ENCODE results near the gene MFSD1. TPM values are rescaled to one million over a fixed set of nuclear protein-coding genes. Genes with fewer than 3 reads are reported as not detected.
A peak's percentile ranks its signal among the peaks of the same experiment; 100 is the strongest.

MFSD1 gene
- total and polyA plus RNA-seq, 7 experiments from 2014 or later, result 24.6 to 66.0 (median 41.1) TPM

- no peak overlapping the region for H3K4me3 Mint-ChIP-seq
- no peak overlapping the region for H3K27ac Mint-ChIP-seq
- H3K9me3 Mint-ChIP-seq, result no peaks in the 10 kb centered on the region
- no peaks in the 10 kb centered on the region for H3K9me3 ChIP-seq (ENCODE audit: control insufficient read depth in 2 of 3, low read length in 3 of 3)
- H3K27ac ChIP-seq (ENCODE audit: low read depth, low read length), result no peak overlapping the region
- no peaks in the 10 kb centered on the region for H3K4me1 Mint-ChIP-seq
- H3K4me3 ChIP-seq (ENCODE audit: low read length), result no peak overlapping the region
- H3K36me3 ChIP-seq (ENCODE audit: control insufficient read depth in 2 of 3, insufficient read depth in 3 of 3, low read length in 3 of 3), result no peaks in the 10 kb centered on the region
- ChIA-PET CTCF (interaction anchor here (0.9 kb wide), 1 partner anchor 120 kb away, joined by 3 read pairs; no protein-coding TSS in a partner anchor), POLR2A (no interaction called here)
- H3K27me3 Mint-ChIP-seq, result no peaks in the 10 kb centered on the region
- no peaks in the 10 kb centered on the region for H3K4me1 ChIP-seq (ENCODE audit: control insufficient read depth in 2 of 2, insufficient read depth in 2 of 2, low read length in 2 of 2)
- H3K27me3 ChIP-seq (ENCODE audit: control insufficient read depth in 2 of 2, insufficient read depth in 2 of 2, low read length in 2 of 2), result no peaks in the 10 kb centered on the region
- no peak for ATAC-seq
- no peak for DNase-seq
- intact Hi-C loops (cut with micrococcal nuclease), result no loop called here
- peaks cover 0 to 4% (median 0%) of the 10 kb centered on the region in 5 donors for H3K36me3 Mint-ChIP-seq
Measured at GRCh38 chr3:158782283-158782989, 19.4 kb upstream of the MFSD1 start.

DNA sequence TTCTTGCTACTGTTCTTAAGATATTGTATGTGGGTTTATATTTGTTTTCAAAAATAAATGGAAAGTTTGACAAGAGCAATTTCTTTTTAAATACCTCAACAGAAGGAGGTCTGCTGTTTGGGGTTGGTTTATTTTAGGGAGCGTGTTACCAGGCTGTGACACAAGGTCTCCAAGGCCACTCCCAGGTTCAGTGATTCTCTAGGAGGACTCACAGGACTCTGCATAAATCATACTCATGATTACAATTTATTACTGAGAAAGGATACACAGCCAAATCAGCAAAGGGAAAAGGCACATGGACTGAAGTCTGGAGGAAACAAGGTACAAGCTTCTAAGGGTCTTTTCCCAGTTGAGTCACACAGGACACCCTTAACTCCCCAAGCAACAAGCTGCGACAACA lies 18.8 kb upstream of the MFSD1 start:
- H3K4me3 Mint-ChIP-seq, result no peak overlapping the region
- POLR2A ChIA-PET, result no interaction called here
- H3K9me3 Mint-ChIP-seq, result no peaks in the 10 kb centered on the region
- no peaks in the 10 kb centered on the region for H3K27me3 ChIP-seq (ENCODE audit: control insufficient read depth in 2 of 2, insufficient read depth in 2 of 2, low read length in 2 of 2)
- no peaks in the 10 kb centered on the region for H3K4me1 ChIP-seq (ENCODE audit: control insufficient read depth in 2 of 2, insufficient read depth in 2 of 2, low read length in 2 of 2)
- H3K27me3 Mint-ChIP-seq, result no peaks in the 10 kb centered on the region
- intact Hi-C loops (cut with micrococcal nuclease), result no loop called here
- peaks cover 0 to 4% (median 0%) of the 10 kb centered on the region in 5 donors for H3K36me3 Mint-ChIP-seq
- CTCF ChIA-PET, result interaction anchor here (0.9 kb wide), 1 partner anchor 120 kb away, joined by 3 read pairs; no protein-coding TSS in a partner anchor
- no peaks in the 10 kb centered on the region for H3K4me1 Mint-ChIP-seq
- no peaks in the 10 kb centered on the region for H3K9me3 ChIP-seq (ENCODE audit: control insufficient read depth in 2 of 3, low read length in 3 of 3)
- H3K36me3 ChIP-seq (ENCODE audit: control insufficient read depth in 2 of 3, insufficient read depth in 3 of 3, low read length in 3 of 3), result no peaks in the 10 kb centered on the region
- DNase-seq, result no peak
- no peak overlapping the region for H3K4me3 ChIP-seq (ENCODE audit: low read length)
- ATAC-seq, result no peak
- no peak overlapping the region for H3K27ac Mint-ChIP-seq
- no peak overlapping the region for H3K27ac ChIP-seq (ENCODE audit: low read depth, low read length)

DNA sequence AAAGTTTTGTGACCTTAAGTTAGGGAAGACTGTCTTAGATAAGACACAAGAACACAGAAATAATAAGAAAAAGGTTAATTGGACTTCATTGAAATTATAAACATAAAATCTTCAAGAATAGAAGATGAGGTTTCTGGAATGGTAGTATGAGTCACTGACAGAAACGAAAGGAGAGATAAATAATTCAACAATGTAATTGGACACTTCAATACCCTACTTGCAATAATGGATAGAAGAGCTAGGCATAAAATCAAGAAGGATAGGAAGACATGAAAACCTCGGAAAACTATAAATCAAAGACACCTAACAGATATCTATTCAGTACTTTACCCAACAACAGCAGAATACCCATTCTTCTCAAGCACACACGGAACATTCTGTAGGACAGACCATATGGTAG lies 15.9 kb upstream of the MFSD1 start:
- CTCF ChIA-PET, result interaction anchor here (0.6 to 1.7 kb wide), 2 partner anchors 58 to 668 kb away, joined by 5 read pairs; no protein-coding TSS in a partner anchor

GRCh38 chr3:158788446-158788845 lies 13.4 kb upstream of the MFSD1 start:
- H3K36me3 ChIP-seq (ENCODE audit: control insufficient read depth in 2 of 3, insufficient read depth in 3 of 3, low read length in 3 of 3), result no peaks in the 10 kb centered on the region
- no peaks in the 10 kb centered on the region for H3K9me3 ChIP-seq (ENCODE audit: control insufficient read depth in 2 of 3, low read length in 3 of 3)
- H3K27me3 ChIP-seq (ENCODE audit: control insufficient read depth in 2 of 2, insufficient read depth in 2 of 2, low read length in 2 of 2), result no peaks in the 10 kb centered on the region
- H3K4me3 ChIP-seq (ENCODE audit: low read length), result no peak overlapping the region
- Mint-ChIP-seq H3K4me3 (no peak overlapping the region), H3K27me3 (peaks cover 0 to 3% (median 0%) of the 10 kb centered on the region in 5 donors), H3K27ac (no peak overlapping the region), H3K4me1 (peaks cover 3 to 8% (median 4%) of the 10 kb centered on the region in 7 donors), H3K36me3 (no peaks in the 10 kb centered on the region), H3K9me3 (no peaks in the 10 kb centered on the region)
- no peak overlapping the region for H3K27ac ChIP-seq (ENCODE audit: low read depth, low read length)
- H3K4me1 ChIP-seq (ENCODE audit: control insufficient read depth in 2 of 2, insufficient read depth in 2 of 2, low read length in 2 of 2), result no peaks in the 10 kb centered on the region
- ATAC-seq (no peak), DNase-seq (no peak)
- ChIA-PET CTCF (interaction anchor here (1.0 to 2.6 kb wide), 2 partner anchors 32 to 61 kb away, joined by 4 to 18 read pairs; no protein-coding TSS in a partner anchor), POLR2A (interaction anchor here (1.5 kb wide), 1 partner anchor 13 kb away, joined by 6 read pairs; the partner anchor contains the start of gene MFSD1)
- intact Hi-C loops (cut with micrococcal nuclease), result no loop called here

More for the DNA sequence above, 15.9 kb upstream of the MFSD1 start:
- intact Hi-C loops (cut with micrococcal nuclease), result no loop called here
- Histone ChIP-seq H3K36me3 (ENCODE audit: control insufficient read depth in 2 of 3, insufficient read depth in 3 of 3, low read length in 3 of 3) (no peaks in the 10 kb centered on the region), H3K4me1 (ENCODE audit: control insufficient read depth in 2 of 2, insufficient read depth in 2 of 2, low read length in 2 of 2) (no peaks in the 10 kb centered on the region), H3K27ac (ENCODE audit: low read depth, low read length) (no peak overlapping the region), H3K9me3 (ENCODE audit: control insufficient read depth in 2 of 3, low read length in 3 of 3) (no peaks in the 10 kb centered on the region), H3K27me3 (ENCODE audit: control insufficient read depth in 2 of 2, insufficient read depth in 2 of 2, low read length in 2 of 2) (no peaks in the 10 kb centered on the region), H3K4me3 (ENCODE audit: low read length) (no peak overlapping the region)
- POLR2A ChIA-PET, result no interaction called here
- peaks cover 0 to 4% (median 0%) of the 10 kb centered on the region in 7 donors for H3K4me1 Mint-ChIP-seq
- no peak overlapping the region for H3K27ac Mint-ChIP-seq
- no peak for DNase-seq
- no peaks in the 10 kb centered on the region for H3K9me3 Mint-ChIP-seq
- peaks cover 0 to 4% (median 0%) of the 10 kb centered on the region in 5 donors for H3K36me3 Mint-ChIP-seq
- H3K27me3 Mint-ChIP-seq, result peaks cover 0 to 3% (median 0%) of the 10 kb centered on the region in 5 donors
- ATAC-seq, result no peak
- no peak overlapping the region for H3K4me3 Mint-ChIP-seq

- Histone ChIP-seq H3K4me1 (ENCODE audit: control insufficient read depth in 2 of 2, insufficient read depth in 2 of 2, low read length in 2 of 2) (no peaks in the 10 kb centered on the region), H3K4me3 (ENCODE audit: low read length) (no peak overlapping the region), H3K36me3 (ENCODE audit: control insufficient read depth in 2 of 3, insufficient read depth in 3 of 3, low read length in 3 of 3) (no peaks in the 10 kb centered on the region), H3K9me3 (ENCODE audit: control insufficient read depth in 2 of 3, low read length in 3 of 3) (no peaks in the 10 kb centered on the region), H3K27me3 (ENCODE audit: control insufficient read depth in 2 of 2, insufficient read depth in 2 of 2, low read length in 2 of 2) (no peaks in the 10 kb centered on the region), H3K27ac (ENCODE audit: low read depth, low read length) (no peak overlapping the region)
- intact Hi-C loops (cut with micrococcal nuclease), result no loop called here
- ATAC-seq, result no peak
- no peak for DNase-seq
- ChIA-PET CTCF (interaction anchor here (0.6 to 3.9 kb wide), 8 partner anchors 62 to 1974 kb away, joined by 3 to 36 read pairs (median 3); no protein-coding TSS in a partner anchor), POLR2A (interaction anchor here (0.6 to 1.5 kb wide), 3 partner anchors 12 to 129 kb away, joined by 3 to 6 read pairs (median 3); partner anchors contain the start of gene MFSD1)
- H3K36me3 Mint-ChIP-seq, result no peaks in the 10 kb centered on the region
- H3K4me1 Mint-ChIP-seq, result peaks cover 3 to 8% (median 4%) of the 10 kb centered on the region in 7 donors
- no peak overlapping the region for H3K27ac Mint-ChIP-seq
- H3K27me3 Mint-ChIP-seq, result peaks cover 0 to 3% (median 0%) of the 10 kb centered on the region in 5 donors
- H3K4me3 Mint-ChIP-seq, result no peak overlapping the region
- H3K9me3 Mint-ChIP-seq, result peaks cover 0 to 3% (median 0%) of the 10 kb centered on the region in 11 donors
Measured at GRCh38 chr3:158789592-158789991, 12.3 kb upstream of the MFSD1 start.

- H3K4me3 ChIP-seq (ENCODE audit: low read length), result no peak overlapping the region
- peaks cover 0 to 7% (median 0%) of the 10 kb centered on the region in 11 donors for H3K9me3 Mint-ChIP-seq
- peaks cover 0 to 10% (median 0%) of the 10 kb centered on the region in 5 donors for H3K27me3 Mint-ChIP-seq
- H3K9me3 ChIP-seq (ENCODE audit: control insufficient read depth in 2 of 3, low read length in 3 of 3), result no peaks in the 10 kb centered on the region
- H3K36me3 Mint-ChIP-seq, result no peaks in the 10 kb centered on the region
- POLR2A ChIA-PET, result interaction anchor here (1.0 kb wide), 1 partner anchor 64 kb away, joined by 3 read pairs; no protein-coding TSS in a partner anchor
- intact Hi-C loops (cut with micrococcal nuclease), result loop anchor here (1.0 to 10.0 kb wide), 7 partner anchors 11 to 1176 kb away; partner anchors contain the start of genes GFM1 (in 1 of the 2), LXN (in 1 of the 2) and MFSD1 (in 1 of the 2)
- H3K4me1 ChIP-seq (ENCODE audit: control insufficient read depth in 2 of 2, insufficient read depth in 2 of 2, low read length in 2 of 2), result no peaks in the 10 kb centered on the region
- peaks cover 3 to 8% (median 4%) of the 10 kb centered on the region in 7 donors for H3K4me1 Mint-ChIP-seq
- peak overlapping the region; percentile 35 to 88 (median 66) for H3K4me3 Mint-ChIP-seq
- H3K36me3 ChIP-seq (ENCODE audit: control insufficient read depth in 2 of 3, insufficient read depth in 3 of 3, low read length in 3 of 3), result no peaks in the 10 kb centered on the region
- DNase-seq (peak in 7 of 9 donors; percentile 38 to 66 (median 56)), ATAC-seq (peak; percentile 82)
- no peaks in the 10 kb centered on the region for H3K27me3 ChIP-seq (ENCODE audit: control insufficient read depth in 2 of 2, insufficient read depth in 2 of 2, low read length in 2 of 2)
- CTCF ChIA-PET, result interaction anchor here (0.7 to 3.9 kb wide), 11 partner anchors 10 to 1963 kb away, joined by 3 to 42 read pairs (median 5); partner anchors contain the start of gene MFSD1
- peak overlapping the region in 1 of 9 donors; percentile 16 for H3K27ac Mint-ChIP-seq
- H3K27ac ChIP-seq (ENCODE audit: low read depth, low read length), result no peak overlapping the region
Measured at GRCh38 chr3:158790901-158791589, 10.8 kb upstream of the MFSD1 start.
